ENCODE measurements around the gene THUMPD3.

GRCh38 chr3:9402410-9403228 is 39.8 kb downstream of the THUMPD3 start:
- TF ChIP-seq POLR2A (IDR thresholded peaks at IDR 0.05; ENCODE audit: low read length) (no peak), GATA1 (IDR thresholded peaks at IDR 0.05; ENCODE audit: low read depth, low read length) (no peak)

Data from erythroblast (primary cell).